HCT116 (cell line): ENCODE measurements around the gene PRPF4. TPM values are rescaled to one million over a fixed set of nuclear protein-coding genes. Genes with fewer than 3 reads are reported as not detected.

Experiments used
- ATAC-seq: fragments of 200-7000 bp; cut with Tn5 transposase; 2 replicates; pipeline ENCODE4 v1.9.1; 2020; ENCODE audit warnings: mild to moderate bottlenecking, moderate library complexity
- BruUV-seq: library from RNA; stranded (reverse); fragments of 400-500 nt; replicated peaks from 2 replicates; lab custom pipeline; 2021; lab: Mats Ljungman, UMichigan
- CTCF ChIA-PET: fragments of 300-600 bp; sonication (Branson Sonifier 250); formaldehyde crosslinking; loops from one replicate; lab custom pipeline; 2021; ENCODE audit warnings: antibody characterized with exemption; lab: Charles Lee
- POLR2A ChIA-PET: fragments of 300-600, 350-600 bp; sonication (Branson Sonifier 250); formaldehyde crosslinking; loops from one replicate; lab custom pipeline; 2021; ENCODE audit warnings: antibody characterized with exemption; lab: Charles Lee
- RAD21 ChIA-PET, 2 experiments: fragments of 300-600 bp; sonication (Branson Sonifier 250); formaldehyde crosslinking; loops; one replicate each; lab custom pipeline; 2023; ENCODE audit warnings: low total read pairs in 2 of 2; ENCODE audit not compliant: uncharacterized antibody in 2 of 2, unreplicated experiment in 2 of 2, low non-redundant PET in 1 of 2; lab: Charles Lee
- DNase-seq: peaks from one replicate; pipeline ENCODE4 v3.0.0-alpha.2; 2010; ENCODE audit warnings: low read depth, low spot score
- H2AFZ ChIP-seq: fragments of 200-600 bp; shearing (Covaris generic), sonication (generic); 2 replicates; pipeline ENCODE4 v1.6.1; 2017; ENCODE audit warnings: low read depth, mixed run types, mixed read lengths, antibody characterized with exemption, low read length; ENCODE audit not compliant: poor library complexity, severe bottlenecking
- H3K27ac ChIP-seq: 2 replicates; pipeline ENCODE4 v1.5.1; 2012; ENCODE audit warnings: low read depth, low read length
- H3K27me3 ChIP-seq: fragments of 200-600 bp; sonication (generic); 2 replicates; pipeline ENCODE4 v1.6.1; 2016; ENCODE audit warnings: mixed run types, low read length, mixed read lengths; ENCODE audit not compliant: insufficient read depth
- H3K36me3 ChIP-seq, 2 experiments: fragments of 200-500 bp in 1 of 2; fragments of 200-600 bp in 1 of 2; sonication (Bioruptor generic) in 1 of 2; sonication (generic) in 1 of 2; 2 replicates each; pipeline versions ENCODE4 v1.5.1 to v1.6.1; 2014 to 2016; ENCODE audit warnings: low read length in 2 of 2, inconsistent platforms in 1 of 2, mixed read lengths in 1 of 2, mixed run types in 1 of 2; ENCODE audit not compliant: insufficient read depth in 2 of 2, control insufficient read depth in 1 of 2
- H3K4me1 ChIP-seq, 2 experiments: fragments of 200-600 bp in 1 of 2; sonication (generic) in 1 of 2; 2 replicates each; pipeline versions ENCODE4 v1.5.1 to v1.6.1; 2012 to 2017; ENCODE audit warnings: low read length in 2 of 2, inconsistent platforms in 1 of 2, mild to moderate bottlenecking in 1 of 2, mixed read lengths in 1 of 2, mixed run types in 1 of 2, moderate library complexity in 1 of 2; ENCODE audit not compliant: insufficient read depth in 2 of 2, control insufficient read depth in 1 of 2
- H3K4me2 ChIP-seq: fragments of 200-600 bp; sonication (generic); 2 replicates; pipeline ENCODE4 v1.6.1; 2017; ENCODE audit warnings: mixed run types, low read length, mixed read lengths
- H3K4me3 ChIP-seq, 2 experiments: fragments of 200-600 bp in 1 of 2; sonication (generic) in 1 of 2; replicated peaks in 1 of 2; 2 replicates each; pipeline ENCODE4 v1.5.1; 2011 to 2016; ENCODE audit warnings: low read length in 2 of 2, control low read depth in 1 of 2, low read depth in 1 of 2, mild to moderate bottlenecking in 1 of 2, mixed read lengths in 1 of 2, mixed run types in 1 of 2
- H3K79me2 ChIP-seq: fragments of 200-600 bp; sonication (generic); 2 replicates; pipeline ENCODE4 v1.6.1; 2017; ENCODE audit warnings: mild to moderate bottlenecking, mixed run types, low read length, moderate library complexity, mixed read lengths; ENCODE audit not compliant: insufficient read depth
- H3K9ac ChIP-seq: fragments of 200-600 bp; sonication (generic); 2 replicates; pipeline ENCODE4 v1.6.1; 2016; ENCODE audit warnings: low read length, mixed read lengths
- H3K9me2 ChIP-seq: fragments of 200-600 bp; sonication (generic), shearing (Covaris generic); 2 replicates; pipeline ENCODE4 v1.6.1; 2017; ENCODE audit warnings: mixed run types, mild to moderate bottlenecking, moderate library complexity; ENCODE audit not compliant: insufficient read depth
- H3K9me3 ChIP-seq, 2 experiments: fragments of 200-500 bp in 1 of 2; fragments of 200-600 bp in 1 of 2; sonication (Bioruptor generic) in 1 of 2; sonication (generic) in 1 of 2; 2 replicates each; pipeline ENCODE4 v1.6.1; 2014 to 2017; ENCODE audit warnings: low read length in 2 of 2, mixed read lengths in 2 of 2, inconsistent platforms in 1 of 2, low read depth in 1 of 2, mild to moderate bottlenecking in 1 of 2, mixed run types in 1 of 2, moderate library complexity in 1 of 2; ENCODE audit not compliant: control insufficient read depth in 1 of 2, insufficient read depth in 1 of 2
- H4K20me1 ChIP-seq: fragments of 200-600 bp; sonication (generic), shearing (Covaris generic); 2 replicates; pipeline ENCODE4 v1.6.1; 2017; ENCODE audit warnings: mixed run types, mild to moderate bottlenecking, moderate library complexity; ENCODE audit not compliant: insufficient read depth
- ATF3 ChIP-seq: IDR thresholded peaks from 2 replicates; pipeline ENCODE4 v1.6.1; 2012
- CEBPB ChIP-seq: IDR thresholded peaks from 2 replicates; pipeline ENCODE4 v1.6.1; 2012; ENCODE audit warnings: low read depth
- RAD21 ChIP-seq: IDR thresholded peaks from 2 replicates; pipeline ENCODE4 v1.6.1; 2012; ENCODE audit warnings: low read depth, mild to moderate bottlenecking
- SP1 ChIP-seq: IDR thresholded peaks from 2 replicates; pipeline ENCODE4 v1.6.1; 2012; ENCODE audit warnings: low read depth
- YY1 ChIP-seq: IDR thresholded peaks from 2 replicates; pipeline ENCODE4 v1.6.1; 2011; ENCODE audit warnings: low read length, low read depth, moderate library complexity, mild to moderate bottlenecking; ENCODE audit not compliant: insufficient replicate concordance; ENCODE audit errors: extremely low read depth
- ZBTB33 ChIP-seq: IDR thresholded peaks from 2 replicates; pipeline ENCODE4 v1.6.1; 2011; ENCODE audit warnings: mild to moderate bottlenecking, low read length, moderate library complexity; ENCODE audit not compliant: insufficient replicate concordance; ENCODE audit errors: extremely low read depth
- ZFX ChIP-seq: fragments of 450-650 bp; IDR thresholded peaks from 2 replicates; pipeline ENCODE4 v1.6.1; 2017
- intact Hi-C: fragments of 100-400 bp; cut with micrococcal nuclease; formaldehyde crosslinking; loops from 2 replicates; pipeline ENCODE4 v1.10.0; 2022
- total RNA-seq: library from RNA; stranded (reverse); gene quantifications from one replicate; pipeline ENCODE4 v1.2.1, GENCODE V29; 2021; ENCODE audit not compliant: unreplicated experiment
- TF ChIP-seq, protein P1 (sequence below): IDR thresholded peaks from 2 replicates; pipeline ENCODE4 v1.6.1; 2012

Gene PRPF4
- total RNA-seq, 1 experiment from 2014 or later: 53.9 TPM

DNA sequence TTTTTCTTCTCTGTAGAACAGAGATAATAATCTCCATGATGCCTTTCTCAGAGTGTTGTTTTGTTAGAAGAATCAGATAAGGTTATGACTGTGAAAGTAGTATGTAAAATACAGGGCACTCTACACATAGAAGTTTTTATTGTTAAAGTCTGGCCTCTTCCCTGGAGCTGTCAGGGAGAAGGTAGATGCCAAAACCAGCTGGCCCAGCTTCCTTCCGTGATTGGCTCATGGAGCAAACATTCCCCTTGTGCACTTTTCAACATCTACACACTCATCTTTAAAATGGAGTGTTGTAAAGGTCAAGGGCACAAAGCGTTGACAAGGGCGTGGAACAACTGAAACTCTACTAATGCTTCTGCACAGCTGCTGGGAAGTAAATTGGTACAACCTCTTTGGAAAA is 35.1 kb downstream of the PRPF4 start:
- ATAC-seq: no peak
- Histone ChIP-seq H3K27ac (no peak overlapping the region), H4K20me1 (no peaks in the 10 kb centered on the region), H3K9me2 (no peaks in the 10 kb centered on the region), H3K36me3 (no peaks in the 10 kb centered on the region), H3K9ac (no peak overlapping the region), H3K4me1 (no peaks in the 10 kb centered on the region), H3K4me3 (no peak overlapping the region), H3K79me2 (no peaks in the 10 kb centered on the region), H3K27me3 (no peaks in the 10 kb centered on the region), H3K9me3 (no peaks in the 10 kb centered on the region), H2AFZ (no peak overlapping the region), H3K4me2 (no peak overlapping the region)
- CTCF ChIA-PET: interaction anchor here (0.7 kb wide), 1 partner anchor 30 kb away, joined by 4 read pairs; the partner anchor contains the start of gene WDR31
- DNase-seq: no peak
- RAD21 ChIA-PET: no interaction called here
- no TSS peak for BruUV-seq
- intact Hi-C loops: no loop called here
- POLR2A ChIA-PET: no interaction called here
- TF ChIP-seq, protein P1, sequence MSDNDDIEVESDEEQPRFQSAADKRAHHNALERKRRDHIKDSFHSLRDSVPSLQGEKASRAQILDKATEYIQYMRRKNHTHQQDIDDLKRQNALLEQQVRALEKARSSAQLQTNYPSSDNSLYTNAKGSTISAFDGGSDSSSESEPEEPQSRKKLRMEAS: no peak
- TF ChIP-seq ATF3 (no peak), ZFX (no peak), YY1 (no peak)

DNA sequence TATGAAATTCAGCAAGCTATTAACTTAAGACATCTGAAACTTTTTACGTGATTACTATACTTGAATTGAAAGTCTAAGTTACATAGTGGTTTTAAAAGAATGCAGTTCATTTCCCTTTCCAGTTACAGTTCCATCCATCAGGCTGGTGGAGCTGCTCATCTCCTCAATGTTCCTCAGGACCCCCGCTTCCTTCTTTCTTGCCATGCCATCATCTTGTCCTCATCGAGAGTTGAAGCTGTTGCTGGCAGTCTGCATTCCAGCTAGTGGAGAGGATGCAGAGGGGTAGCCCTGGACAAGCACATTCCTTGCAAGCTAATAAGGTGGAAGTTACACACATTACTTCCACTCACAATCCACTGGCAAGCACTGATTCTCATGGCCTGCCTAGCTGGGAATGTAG is 36.5 kb downstream of the PRPF4 start:
- Histone ChIP-seq H3K9me2 (no peaks in the 10 kb centered on the region), H3K36me3 (no peaks in the 10 kb centered on the region), H3K27me3 (no peaks in the 10 kb centered on the region), H3K4me1 (no peaks in the 10 kb centered on the region), H2AFZ (no peak overlapping the region), H3K4me2 (no peak overlapping the region), H3K9ac (no peak overlapping the region), H3K9me3 (no peaks in the 10 kb centered on the region)
- ChIA-PET POLR2A (no interaction called here), RAD21 (no interaction called here)
- DNase-seq (no peak), ATAC-seq (no peak)
- intact Hi-C loops: no loop called here
- TF ChIP-seq SP1 (no peak), CEBPB (no peak), ZBTB33 (no peak), YY1 (no peak), RAD21 (no peak)
- TF ChIP-seq, all 23 proteins: peak for 0
- Histone ChIP-seq H3K4me3 (no peak overlapping the region), H4K20me1 (no peaks in the 10 kb centered on the region), H3K79me2 (no peaks in the 10 kb centered on the region), H3K27ac (no peak overlapping the region)
- BruUV-seq: no TSS peak
- CTCF ChIA-PET: no interaction called here
